LNCaP clone FGC (cell line): ENCODE data around the gene BTBD19.

Experiments used
- DNase-seq: peaks from one replicate; pipeline ENCODE4 v3.0.0-alpha.2; 2011; ENCODE audit warnings: low read depth
- H3K4me3 ChIP-seq: 2 replicates; pipeline ENCODE4 v1.5.1; 2011; ENCODE audit warnings: mild to moderate bottlenecking, low read depth, low read length, control low read depth
- TF ChIP-seq, protein P1 (sequence below): IDR thresholded peaks from 2 replicates; pipeline ENCODE4 v1.5.1; 2012; ENCODE audit warnings: mild to moderate bottlenecking; ENCODE audit not compliant: control insufficient read depth, insufficient read depth; ENCODE audit errors: extremely low read depth

BTBD19 gene

DNA sequence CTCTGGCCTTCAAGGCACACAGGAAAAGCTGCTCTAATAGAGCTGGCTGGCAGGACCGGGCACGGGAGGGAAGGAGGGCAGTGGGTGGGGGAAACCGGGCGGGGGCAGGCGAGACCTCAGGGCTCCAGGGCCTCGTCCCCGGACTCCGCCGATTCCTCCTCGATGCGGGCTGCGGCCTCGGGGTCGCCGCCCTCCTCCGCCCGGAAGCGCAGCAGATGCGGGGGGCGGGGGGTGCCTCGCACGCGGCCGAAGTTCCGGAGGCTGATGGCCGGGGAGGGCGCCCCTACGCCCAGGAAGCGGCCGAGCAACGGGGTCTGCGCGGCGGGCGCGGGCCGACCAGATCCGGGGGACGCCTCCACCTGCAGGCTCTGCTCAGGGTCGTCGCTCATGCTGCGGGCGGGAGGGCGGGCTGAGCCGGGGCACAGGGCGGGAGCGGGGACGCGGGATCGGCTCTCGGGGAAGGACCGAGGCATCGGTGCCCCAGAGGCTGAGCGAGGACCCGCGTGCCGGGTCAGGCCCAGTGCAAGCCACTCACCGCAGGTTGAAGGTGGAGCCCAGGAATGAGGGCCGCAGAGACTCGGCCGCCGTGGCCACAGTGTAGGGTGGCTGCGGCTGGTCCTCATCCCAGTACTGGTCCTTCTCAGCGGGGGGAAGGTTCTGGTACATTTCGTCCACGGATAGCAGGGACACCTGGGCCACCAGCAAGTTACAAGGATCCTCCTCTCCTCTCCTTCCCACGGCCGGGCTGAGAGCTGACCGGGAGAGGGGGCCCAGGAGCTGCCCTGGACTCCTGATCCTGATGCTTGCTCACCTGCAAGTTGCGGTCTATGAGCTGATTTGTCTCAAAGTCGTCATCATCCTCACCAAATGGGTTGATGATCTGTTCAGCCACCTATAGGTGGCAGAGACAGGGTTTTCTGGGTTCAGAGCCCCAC lies 24.0 kb upstream of the BTBD19 start:
- DNase-seq = no peak
- TF ChIP-seq, protein P1, sequence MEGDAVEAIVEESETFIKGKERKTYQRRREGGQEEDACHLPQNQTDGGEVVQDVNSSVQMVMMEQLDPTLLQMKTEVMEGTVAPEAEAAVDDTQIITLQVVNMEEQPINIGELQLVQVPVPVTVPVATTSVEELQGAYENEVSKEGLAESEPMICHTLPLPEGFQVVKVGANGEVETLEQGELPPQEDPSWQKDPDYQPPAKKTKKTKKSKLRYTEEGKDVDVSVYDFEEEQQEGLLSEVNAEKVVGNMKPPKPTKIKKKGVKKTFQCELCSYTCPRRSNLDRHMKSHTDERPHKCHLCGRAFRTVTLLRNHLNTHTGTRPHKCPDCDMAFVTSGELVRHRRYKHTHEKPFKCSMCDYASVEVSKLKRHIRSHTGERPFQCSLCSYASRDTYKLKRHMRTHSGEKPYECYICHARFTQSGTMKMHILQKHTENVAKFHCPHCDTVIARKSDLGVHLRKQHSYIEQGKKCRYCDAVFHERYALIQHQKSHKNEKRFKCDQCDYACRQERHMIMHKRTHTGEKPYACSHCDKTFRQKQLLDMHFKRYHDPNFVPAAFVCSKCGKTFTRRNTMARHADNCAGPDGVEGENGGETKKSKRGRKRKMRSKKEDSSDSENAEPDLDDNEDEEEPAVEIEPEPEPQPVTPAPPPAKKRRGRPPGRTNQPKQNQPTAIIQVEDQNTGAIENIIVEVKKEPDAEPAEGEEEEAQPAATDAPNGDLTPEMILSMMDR = no peak
- H3K4me3 ChIP-seq = no peak overlapping the region

DNA sequence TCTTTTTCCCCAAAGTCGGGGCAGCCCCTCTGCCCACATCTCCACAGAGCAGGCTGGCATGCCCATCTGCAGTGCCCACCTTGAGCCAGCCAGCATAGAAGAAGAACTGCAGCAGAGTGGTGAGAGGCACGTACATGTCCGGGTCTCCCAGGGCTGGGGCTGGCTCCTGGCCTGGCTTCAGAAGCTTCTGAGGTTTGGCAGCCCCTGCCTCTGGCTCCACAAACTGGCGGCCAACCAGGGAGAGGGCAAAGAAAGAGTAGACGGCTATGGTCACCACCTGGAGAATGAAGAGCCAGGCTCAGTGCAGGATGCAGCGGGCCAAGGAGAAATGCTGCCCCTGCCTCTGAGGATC lies 23.3 kb upstream of the BTBD19 start:
- no peak overlapping the region for H3K4me3 ChIP-seq
- TF ChIP-seq, protein P1 = no peak
- DNase-seq = no peak

DNA sequence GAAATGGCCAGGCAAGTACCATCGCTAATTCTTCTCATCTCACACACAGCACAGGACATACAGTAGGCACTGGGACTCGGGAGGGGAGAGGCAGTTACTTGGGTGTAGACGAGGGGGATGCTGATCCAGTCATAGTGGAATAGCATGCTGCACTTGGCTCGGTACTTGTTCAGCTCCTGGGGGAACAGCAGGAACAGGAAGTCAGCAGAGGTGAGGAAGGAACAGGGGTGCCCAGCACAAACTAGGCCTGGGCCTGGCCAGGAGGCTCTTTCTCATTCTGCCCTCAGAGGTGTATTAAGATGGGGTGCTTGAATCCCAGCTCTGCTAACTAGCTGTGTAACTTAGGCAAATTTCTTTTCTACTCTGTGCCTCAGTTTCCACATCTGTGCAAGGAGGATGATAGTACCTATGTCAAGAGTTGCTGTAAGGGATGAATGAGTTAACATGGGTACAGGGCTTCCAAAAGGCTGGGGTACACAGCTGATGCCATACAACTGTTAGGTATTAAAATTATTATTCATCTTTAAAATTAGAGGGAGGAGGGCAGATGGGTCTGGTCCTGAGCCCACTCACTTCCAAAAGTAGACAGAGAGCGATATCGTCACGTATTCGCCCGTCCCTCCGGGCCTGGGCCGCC lies 22.7 kb upstream of the BTBD19 start:
- no peak for DNase-seq
- H3K4me3 ChIP-seq = no peak overlapping the region
- TF ChIP-seq, protein P1 = no peak

DNA sequence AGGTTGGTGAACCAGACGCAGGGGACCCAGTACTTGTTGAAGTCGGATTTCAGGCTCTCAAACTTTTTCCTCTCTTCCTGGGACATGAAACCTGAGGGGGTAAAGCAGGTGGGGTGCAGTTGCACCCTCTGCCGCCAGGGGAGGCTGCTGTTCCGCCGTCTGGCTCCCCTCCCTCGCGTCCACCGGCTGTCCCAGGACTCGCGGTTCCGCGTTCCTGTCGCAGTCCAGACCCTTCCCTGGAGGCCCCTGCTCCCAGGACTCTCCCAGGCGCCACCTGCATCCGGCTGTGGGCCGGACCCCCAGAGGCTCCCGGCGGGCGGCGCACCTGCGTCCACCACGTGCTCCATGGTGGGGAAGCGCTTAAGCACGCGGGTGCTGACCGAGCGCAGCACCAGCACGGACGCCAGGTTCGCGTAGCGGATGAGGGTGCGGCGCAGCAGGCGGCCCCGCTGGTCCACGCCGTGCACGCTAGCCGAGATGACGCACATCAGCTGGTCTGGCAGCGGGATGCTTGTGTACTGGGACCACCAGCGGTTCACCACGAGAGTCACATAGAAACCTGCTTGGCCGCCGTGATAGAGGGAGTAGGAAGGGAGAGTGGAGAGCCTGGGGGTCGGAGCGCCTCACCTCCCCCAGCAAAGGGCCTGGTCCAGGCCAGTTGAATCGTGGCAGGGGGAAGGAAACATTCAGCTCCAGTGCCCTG lies 22.0 kb upstream of the BTBD19 start:
- no peak overlapping the region for H3K4me3 ChIP-seq
- TF ChIP-seq, protein P1 = peak; percentile 44
- no peak for DNase-seq

DNA sequence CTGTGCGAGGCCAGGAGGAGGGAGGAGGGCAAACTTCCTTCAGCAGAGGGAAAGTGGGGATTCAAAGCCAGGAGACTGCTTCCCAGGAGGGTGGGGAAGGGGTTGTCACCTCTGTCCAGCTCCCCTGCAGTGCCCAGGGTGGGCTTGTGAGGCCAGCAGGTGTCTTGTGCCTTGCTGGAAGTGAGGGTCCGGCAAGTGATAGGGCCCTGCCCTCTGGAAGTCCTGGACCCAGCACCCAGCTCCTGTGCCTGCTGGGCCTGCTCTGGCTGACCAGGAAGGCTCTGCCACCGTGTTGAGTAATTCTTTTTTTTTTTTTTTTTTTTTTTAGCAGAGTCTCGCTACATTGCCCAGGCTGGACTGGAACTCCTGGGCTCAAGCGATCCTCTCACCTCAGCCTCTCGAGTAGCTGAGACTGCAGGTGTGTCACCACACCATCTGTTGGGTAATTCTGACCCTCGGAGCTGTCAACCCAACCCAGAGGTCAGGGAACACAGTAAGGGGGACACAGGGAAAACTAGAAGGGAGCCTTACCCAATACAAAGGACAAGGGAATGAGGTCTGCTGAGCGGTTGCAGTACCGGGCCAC lies 21.4 kb upstream of the BTBD19 start:
- TF ChIP-seq, protein P1 = no peak
- DNase-seq = no peak
- no peak overlapping the region for H3K4me3 ChIP-seq

DNA sequence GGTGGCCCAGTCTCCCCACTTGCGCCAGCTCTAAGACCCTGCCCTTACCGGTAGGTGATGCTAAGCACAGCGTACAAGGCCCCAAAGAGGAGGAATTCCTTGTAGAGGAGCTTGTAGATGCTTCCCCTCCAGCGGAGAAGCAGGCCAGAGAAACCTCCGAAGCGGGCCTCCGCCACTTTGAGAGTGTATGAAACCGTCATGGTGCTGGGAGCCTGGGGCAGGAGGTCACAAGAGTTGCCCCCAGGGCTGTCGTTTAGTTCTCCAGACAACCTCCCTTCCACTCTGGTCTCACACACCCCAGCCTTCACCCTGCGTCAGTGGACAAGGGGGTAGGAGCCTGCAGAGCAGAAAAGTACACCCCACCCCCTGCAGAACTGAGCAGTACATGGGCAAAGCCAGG lies 20.8 kb upstream of the BTBD19 start:
- DNase-seq = no peak
- TF ChIP-seq, protein P1 = no peak
- H3K4me3 ChIP-seq = no peak overlapping the region
